ENCODE data around the gene LARGE1. TPM values are rescaled to one million over a fixed set of nuclear protein-coding genes. Genes with fewer than 3 reads are reported as not detected.

LARGE1 gene
- total and polyA plus RNA-seq, 2 of the 4 experiments (the other 2 are of a cell fraction) = 6.2 to 12.4 TPM

DNA sequence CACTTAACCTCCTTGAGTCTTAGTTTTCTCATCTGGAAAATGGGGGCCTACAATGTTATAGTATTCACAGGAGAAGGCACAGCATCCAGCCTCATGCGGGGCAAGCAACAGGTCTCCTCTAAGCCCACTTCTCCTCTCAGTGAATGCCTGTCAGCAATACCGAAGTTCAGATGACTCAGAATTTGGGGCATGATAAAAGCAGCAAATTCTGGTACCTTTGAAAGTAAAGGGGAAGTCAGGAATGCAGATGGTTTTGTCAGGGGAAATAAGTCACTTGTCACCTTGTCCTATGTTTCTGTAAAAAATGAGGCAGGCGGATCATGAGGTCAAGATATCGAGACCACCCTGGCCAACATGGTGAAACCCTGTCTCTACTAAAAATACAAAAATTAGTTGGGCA lies 350.2 kb downstream of the LARGE1 start:
- Histone ChIP-seq H3K23ac (ENCODE audit: low read depth, low read length) (no peak overlapping the region), H2BK20ac (ENCODE audit: low read depth, low read length) (no peak overlapping the region), H3K9me1 (ENCODE audit: insufficient read depth, low read length) (no peaks in the 10 kb centered on the region), H3K9ac (ENCODE audit: low read depth, low read length) (no peak overlapping the region), H3K18ac (ENCODE audit: low read depth, low read length) (no peak overlapping the region), H4K20me1 (ENCODE audit: insufficient read depth, low read length) (no peaks in the 10 kb centered on the region), H2AFZ (replicated peaks; ENCODE audit: low read length, poor library complexity) (no peak overlapping the region), H2BK5ac (ENCODE audit: low read depth, low read length, poor library complexity, severe bottlenecking) (no peak overlapping the region), H3K79me1 (ENCODE audit: low read depth in 1 of 2, low read length in 2 of 2) (no peaks in the 10 kb centered on the region), H2AK5ac (ENCODE audit: low read depth, low read length) (no peak overlapping the region), H3K14ac (replicated peaks; ENCODE audit: low read depth, low read length) (no peak overlapping the region), H3K36me3 (ENCODE audit: control insufficient read depth, insufficient read depth, low read length) (no peaks in the 10 kb centered on the region), H3K4me1 (ENCODE audit: control insufficient read depth, insufficient read depth, low read length) (no peaks in the 10 kb centered on the region), H2BK15ac (ENCODE audit: low read depth, low read length) (no peak overlapping the region), H3K4me2 (ENCODE audit: low read depth, low read length) (no peak overlapping the region), H4K5ac (ENCODE audit: low read depth, low read length) (no peak overlapping the region), H3K9me3 (ENCODE audit: control insufficient read depth, insufficient read depth, low read length) (no peaks in the 10 kb centered on the region), H2BK120ac (ENCODE audit: low read depth, low read length) (no peak overlapping the region), H4K91ac (ENCODE audit: insufficient read depth, low read depth, low read length) (no peak overlapping the region), H3K27ac (ENCODE audit: insufficient read depth, low read length) (no peak overlapping the region), H3K4ac (ENCODE audit: low read depth, low read length) (no peak overlapping the region), H4K8ac (ENCODE audit: low read depth in 2 of 2, low read length in 2 of 2) (no peak overlapping the region), H3K27me3 (ENCODE audit: control insufficient read depth, insufficient read depth, low read length) (no peaks in the 10 kb centered on the region), H3K56ac (ENCODE audit: extremely low read depth, insufficient read depth, low read length) (no peak overlapping the region), H3K4me3 (ENCODE audit: insufficient read depth, low read depth, low read length) (no peak overlapping the region), H2AK9ac (replicated peaks; ENCODE audit: low read depth, low read length, poor library complexity) (no peak overlapping the region)
- 60% methylated on average over 1 of the region's 4 CpGs; no CpG with 5 or more reads in 1 of the 2 experiments for WGBS, 2 experiments (ENCODE audit: extremely low coverage in 2 of 2, insufficient read length in 1 of 2)
- DNase-seq (no peak), ATAC-seq (ENCODE audit: low read depth) (no peak)
- intact Hi-C loops (cut with micrococcal nuclease) = no loop called here
- in situ Hi-C loops (cut with MboI; ENCODE audit: low sequenced_read_pairs) = no loop called here
- ChIA-PET CTCF (no interaction called here), POLR2A (ENCODE audit: unreplicated experiment) (no interaction called here)
- BruUV-seq (replicated peaks) = no TSS peak
- TF ChIP-seq CHD1 (IDR thresholded peaks at IDR 0.05; ENCODE audit: low read depth, low read length) = no peak
- no peak for TF ChIP-seq MAZ (IDR thresholded peaks at IDR 0.05; ENCODE audit: borderline replicate concordance, low read depth, low read length)
- no peak for TF ChIP-seq FOS (IDR thresholded peaks at IDR 0.05; ENCODE audit: low read depth, low read length)
- TF ChIP-seq, protein P1, sequence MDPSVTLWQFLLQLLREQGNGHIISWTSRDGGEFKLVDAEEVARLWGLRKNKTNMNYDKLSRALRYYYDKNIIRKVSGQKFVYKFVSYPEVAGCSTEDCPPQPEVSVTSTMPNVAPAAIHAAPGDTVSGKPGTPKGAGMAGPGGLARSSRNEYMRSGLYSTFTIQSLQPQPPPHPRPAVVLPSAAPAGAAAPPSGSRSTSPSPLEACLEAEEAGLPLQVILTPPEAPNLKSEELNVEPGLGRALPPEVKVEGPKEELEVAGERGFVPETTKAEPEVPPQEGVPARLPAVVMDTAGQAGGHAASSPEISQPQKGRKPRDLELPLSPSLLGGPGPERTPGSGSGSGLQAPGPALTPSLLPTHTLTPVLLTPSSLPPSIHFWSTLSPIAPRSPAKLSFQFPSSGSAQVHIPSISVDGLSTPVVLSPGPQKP (IDR thresholded peaks at IDR 0.05; ENCODE audit: borderline replicate concordance, low read depth, low read length) = no peak
- no peak for TF ChIP-seq MXI1 (IDR thresholded peaks at IDR 0.05; ENCODE audit: borderline replicate concordance, low read depth, low read length)
- TF ChIP-seq SMC3 (IDR thresholded peaks at IDR 0.05; ENCODE audit: low read depth, low read length) = no peak
- no peak for TF ChIP-seq NFE2L2 (IDR thresholded peaks at IDR 0.05; ENCODE audit: low read depth, low read length)
- TF ChIP-seq, protein P2, sequence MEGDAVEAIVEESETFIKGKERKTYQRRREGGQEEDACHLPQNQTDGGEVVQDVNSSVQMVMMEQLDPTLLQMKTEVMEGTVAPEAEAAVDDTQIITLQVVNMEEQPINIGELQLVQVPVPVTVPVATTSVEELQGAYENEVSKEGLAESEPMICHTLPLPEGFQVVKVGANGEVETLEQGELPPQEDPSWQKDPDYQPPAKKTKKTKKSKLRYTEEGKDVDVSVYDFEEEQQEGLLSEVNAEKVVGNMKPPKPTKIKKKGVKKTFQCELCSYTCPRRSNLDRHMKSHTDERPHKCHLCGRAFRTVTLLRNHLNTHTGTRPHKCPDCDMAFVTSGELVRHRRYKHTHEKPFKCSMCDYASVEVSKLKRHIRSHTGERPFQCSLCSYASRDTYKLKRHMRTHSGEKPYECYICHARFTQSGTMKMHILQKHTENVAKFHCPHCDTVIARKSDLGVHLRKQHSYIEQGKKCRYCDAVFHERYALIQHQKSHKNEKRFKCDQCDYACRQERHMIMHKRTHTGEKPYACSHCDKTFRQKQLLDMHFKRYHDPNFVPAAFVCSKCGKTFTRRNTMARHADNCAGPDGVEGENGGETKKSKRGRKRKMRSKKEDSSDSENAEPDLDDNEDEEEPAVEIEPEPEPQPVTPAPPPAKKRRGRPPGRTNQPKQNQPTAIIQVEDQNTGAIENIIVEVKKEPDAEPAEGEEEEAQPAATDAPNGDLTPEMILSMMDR (conservative IDR thresholded peaks at IDR 0.05; ENCODE audit: low read depth, low read length) = no peak
- TF ChIP-seq RAD21 (IDR thresholded peaks at IDR 0.05; ENCODE audit: low read length) = no peak
- TF ChIP-seq, protein P3, sequence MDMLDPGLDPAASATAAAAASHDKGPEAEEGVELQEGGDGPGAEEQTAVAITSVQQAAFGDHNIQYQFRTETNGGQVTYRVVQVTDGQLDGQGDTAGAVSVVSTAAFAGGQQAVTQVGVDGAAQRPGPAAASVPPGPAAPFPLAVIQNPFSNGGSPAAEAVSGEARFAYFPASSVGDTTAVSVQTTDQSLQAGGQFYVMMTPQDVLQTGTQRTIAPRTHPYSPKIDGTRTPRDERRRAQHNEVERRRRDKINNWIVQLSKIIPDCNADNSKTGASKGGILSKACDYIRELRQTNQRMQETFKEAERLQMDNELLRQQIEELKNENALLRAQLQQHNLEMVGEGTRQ (IDR thresholded peaks at IDR 0.05; ENCODE audit: low read depth, low read length) = no peak
- TF ChIP-seq CEBPB (IDR thresholded peaks at IDR 0.05; ENCODE audit: low read depth, low read length) = no peak
- TF ChIP-seq BHLHE40 (IDR thresholded peaks at IDR 0.05; ENCODE audit: low read depth, low read length) = no peak
- TF ChIP-seq POLR2A (IDR thresholded peaks at IDR 0.05; ENCODE audit: low read depth, low read length) = no peak
- TF ChIP-seq MAFK (IDR thresholded peaks at IDR 0.05; ENCODE audit: low read depth, low read length) = no peak
- TF ChIP-seq RFX5 (IDR thresholded peaks at IDR 0.05; ENCODE audit: low read depth, low read length) = no peak
- no peak for TF ChIP-seq RCOR1 (IDR thresholded peaks at IDR 0.05; ENCODE audit: insufficient replicate concordance, low read length)
- dilution Hi-C loops (cut with HindIII; ENCODE audit: low sequenced_read_pairs, unreplicated experiment) = no loop called here

All from IMR-90 (cell line).